NCI-H2107 (cell line): ENCODE data around the gene SHKBP1.
"Not testable (repeated sequence)": the region's sequence is repeated elsewhere in the genome, so short reads cannot be mapped to it uniquely, and the experiment has no call there.

Source experiments
- DNase-seq: peaks from one replicate; lab custom pipeline; 2025; lab: John Stamatoyannopoulos, UW

SHKBP1 gene, protein sequence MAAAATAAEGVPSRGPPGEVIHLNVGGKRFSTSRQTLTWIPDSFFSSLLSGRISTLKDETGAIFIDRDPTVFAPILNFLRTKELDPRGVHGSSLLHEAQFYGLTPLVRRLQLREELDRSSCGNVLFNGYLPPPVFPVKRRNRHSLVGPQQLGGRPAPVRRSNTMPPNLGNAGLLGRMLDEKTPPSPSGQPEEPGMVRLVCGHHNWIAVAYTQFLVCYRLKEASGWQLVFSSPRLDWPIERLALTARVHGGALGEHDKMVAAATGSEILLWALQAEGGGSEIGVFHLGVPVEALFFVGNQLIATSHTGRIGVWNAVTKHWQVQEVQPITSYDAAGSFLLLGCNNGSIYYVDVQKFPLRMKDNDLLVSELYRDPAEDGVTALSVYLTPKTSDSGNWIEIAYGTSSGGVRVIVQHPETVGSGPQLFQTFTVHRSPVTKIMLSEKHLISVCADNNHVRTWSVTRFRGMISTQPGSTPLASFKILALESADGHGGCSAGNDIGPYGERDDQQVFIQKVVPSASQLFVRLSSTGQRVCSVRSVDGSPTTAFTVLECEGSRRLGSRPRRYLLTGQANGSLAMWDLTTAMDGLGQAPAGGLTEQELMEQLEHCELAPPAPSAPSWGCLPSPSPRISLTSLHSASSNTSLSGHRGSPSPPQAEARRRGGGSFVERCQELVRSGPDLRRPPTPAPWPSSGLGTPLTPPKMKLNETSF

DNA sequence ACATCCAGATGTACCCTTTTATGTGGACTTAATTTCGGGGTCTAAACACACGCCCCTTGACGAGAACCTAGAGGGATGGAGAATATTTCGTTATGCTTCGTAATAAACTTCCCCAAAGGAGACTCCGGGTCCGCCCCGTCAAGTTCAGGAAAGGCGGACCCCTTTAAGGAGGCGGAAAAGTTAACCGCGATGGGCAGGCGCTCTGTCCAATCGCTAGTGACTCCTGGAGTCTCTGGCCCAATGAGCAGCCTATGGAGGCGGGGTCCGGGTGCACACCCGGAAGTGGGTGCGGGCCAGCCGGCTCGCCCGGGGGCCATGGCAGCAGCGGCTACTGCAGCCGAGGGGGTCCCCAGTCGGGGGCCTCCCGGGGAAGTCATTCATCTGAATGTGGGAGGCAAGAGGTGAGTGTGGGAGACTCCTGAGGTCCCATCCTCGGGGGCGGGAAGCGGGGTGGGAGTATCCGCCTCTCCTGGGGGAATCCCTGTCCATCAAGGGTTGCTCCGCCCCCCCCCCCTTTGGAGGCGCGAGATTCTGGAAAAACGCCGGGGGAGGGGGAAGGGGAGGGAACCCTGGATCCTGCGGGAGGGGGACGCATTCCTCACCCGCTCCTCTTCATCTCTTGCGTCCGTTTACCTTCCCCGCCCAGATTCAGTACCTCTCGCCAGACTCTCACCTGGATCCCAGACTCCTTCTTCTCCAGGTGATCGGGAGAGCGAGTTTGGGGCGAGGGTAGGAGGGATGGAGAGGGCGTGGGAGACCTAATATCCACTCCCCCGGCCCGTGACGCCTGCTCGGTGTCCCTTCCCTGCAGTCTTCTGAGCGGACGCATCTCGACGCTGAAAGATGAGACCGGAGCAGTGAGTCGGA is at the start of gene SHKBP1:
TSS of gene SHKBP1 (plus strand) at position 289 of the 867 bp plus-strand sequence. CDS start at position 316, 27 bp downstream.
- peak; percentile 82 for DNase-seq

DNA sequence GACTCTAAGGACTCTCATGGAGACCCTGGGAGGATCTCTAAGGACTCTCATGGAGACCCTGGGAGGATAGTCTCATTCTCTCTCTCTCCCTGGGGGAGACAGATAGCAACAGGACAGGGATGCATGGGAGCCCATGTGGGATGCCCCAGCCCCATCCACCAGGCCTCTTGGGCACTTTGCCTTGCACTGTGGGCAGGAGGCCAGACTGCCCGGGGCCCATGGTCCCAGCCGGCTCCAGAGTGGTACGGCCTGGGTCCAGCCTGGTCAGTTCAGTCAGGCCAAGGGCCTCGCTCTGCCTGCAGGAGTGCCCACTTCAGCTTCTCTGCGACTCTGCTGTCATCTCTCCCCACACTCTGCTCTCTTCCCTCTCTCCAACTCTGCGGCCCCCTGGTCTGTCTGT is 48.6 kb upstream of the SHKBP1 start:
- DNase-seq, result no peak

GRCh38 chr19:40528533-40529092 is 48.1 kb upstream of the SHKBP1 start:
- no peak for DNase-seq

DNA sequence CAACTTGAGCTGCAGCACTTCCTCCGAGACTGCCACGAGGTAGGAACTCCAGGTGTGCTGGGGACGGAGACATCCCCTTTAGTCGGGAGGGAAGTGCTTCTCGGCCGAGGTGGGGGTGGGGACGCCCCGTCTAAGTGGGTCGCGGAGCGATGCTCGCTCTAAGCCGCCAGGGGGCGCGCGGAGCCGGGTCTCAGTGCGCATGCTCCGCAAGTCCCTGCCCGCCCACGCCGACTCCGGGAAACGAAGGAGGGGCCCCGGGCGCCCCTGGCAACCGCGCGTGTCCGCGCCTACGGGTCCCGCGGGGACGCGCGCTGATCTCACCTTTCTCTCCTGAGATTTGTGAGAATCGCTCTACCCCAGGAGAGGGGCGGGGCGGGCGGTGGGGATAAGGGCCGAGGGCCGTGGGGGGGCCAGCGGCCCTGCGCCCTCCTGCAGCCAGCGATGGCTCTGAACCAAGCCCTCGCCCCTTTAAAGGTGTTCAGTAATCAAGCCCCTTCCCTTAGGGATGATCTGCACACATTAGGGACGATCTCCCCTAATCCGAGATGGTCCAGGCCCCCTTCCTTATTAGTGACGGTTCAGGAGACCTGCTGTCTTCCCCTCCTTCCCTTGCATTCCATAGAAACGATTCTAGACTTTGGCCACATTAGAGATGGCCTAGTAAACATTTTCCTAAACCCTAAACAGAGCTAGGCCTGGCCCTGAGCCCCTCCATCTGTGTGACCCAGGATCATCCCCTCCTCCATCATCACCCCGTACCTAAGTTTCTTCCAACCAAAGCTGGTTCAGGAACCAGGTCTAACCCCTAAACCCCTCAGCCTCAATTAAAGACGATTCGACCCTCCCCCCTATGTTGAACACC is 47.3 kb upstream of the SHKBP1 start:
- peak; percentile 92 for DNase-seq

DNA sequence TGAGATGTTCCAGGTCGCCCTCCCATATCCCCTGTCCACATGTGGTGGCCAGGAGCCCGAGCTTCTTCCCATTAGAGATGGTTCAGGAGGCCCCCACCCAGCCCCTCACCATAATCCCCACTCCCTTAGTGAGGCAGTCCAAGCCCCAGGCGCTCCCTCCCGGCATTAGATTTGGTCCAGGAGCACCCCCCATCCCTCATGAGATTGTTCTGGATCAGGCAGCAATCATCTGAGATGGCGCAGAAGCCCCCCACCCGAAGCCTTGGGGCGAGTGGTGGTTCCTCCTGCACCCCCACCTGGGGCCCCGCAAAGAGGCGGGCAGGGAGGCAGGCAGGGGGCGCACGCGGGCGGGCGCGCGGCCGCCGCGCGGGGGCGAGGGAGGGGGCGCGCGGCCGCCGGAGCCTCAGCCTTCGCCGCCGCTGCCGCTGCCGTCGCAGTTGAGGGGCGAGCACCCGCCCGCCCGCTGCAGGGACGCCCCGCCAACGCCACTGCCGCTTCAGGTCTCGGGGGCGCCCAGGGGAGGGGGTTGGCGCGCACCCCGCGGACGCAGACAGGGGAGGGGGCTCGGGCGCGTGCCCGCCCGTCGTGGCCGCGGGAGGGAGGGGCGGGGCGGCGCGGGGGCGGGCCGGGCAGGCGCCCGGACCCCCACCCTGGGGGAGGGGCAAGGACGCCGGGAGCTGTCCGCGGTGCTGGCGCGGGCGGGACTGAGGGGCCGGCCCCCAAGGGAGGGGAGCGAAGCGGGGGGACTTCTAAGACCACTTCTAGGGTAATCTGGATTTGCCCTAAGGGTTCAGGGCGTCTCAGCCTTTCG is 46.4 kb upstream of the SHKBP1 start:
- DNase-seq, result no peak

GRCh38 chr19:40533508-40533907 is 43.2 kb upstream of the SHKBP1 start:
- no peak for DNase-seq

DNA sequence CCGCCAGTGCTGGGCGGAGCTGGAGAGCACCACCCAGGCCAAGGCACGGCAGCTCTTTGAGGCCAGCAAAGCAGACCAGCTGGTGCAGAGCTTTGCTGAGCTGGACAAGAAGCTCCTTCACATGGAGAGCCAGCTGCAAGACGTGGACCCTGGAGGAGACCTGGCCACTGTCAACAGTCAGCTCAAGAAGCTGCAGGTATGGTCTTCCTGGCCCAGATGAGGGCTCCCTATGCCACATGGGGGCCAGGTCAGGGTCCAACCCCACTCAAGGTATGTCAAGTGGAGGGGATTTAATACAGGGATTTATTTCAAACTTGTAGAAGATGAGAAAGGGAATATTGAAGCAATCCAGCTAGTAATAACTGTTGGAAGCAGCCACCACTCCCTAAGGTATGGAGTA is 42.5 kb upstream of the SHKBP1 start:
- no peak for DNase-seq

DNA sequence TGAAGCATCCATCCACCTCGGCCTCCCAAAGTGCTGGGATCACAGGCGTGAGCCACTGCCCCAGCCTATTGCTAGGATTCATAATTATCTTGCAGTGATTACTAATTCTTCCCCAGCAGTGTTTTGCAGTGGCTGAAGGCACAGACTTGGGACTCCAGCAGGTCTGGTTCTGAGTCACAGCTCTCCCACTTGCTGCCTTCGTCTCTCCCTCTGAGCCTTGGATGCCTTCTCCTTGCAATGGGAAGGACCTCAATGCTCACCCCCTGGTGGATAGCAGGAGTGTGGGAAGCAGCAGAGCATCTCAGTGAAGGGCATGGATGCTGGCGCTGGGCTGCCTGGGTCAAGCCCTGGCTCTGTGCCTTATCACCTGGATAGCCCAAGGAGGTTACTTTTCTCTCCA is 37.6 kb upstream of the SHKBP1 start:
- DNase-seq, result no peak

- no peak for DNase-seq
Observed at GRCh38 chr19:40542202-40542859, 34.3 kb upstream of the SHKBP1 start.

GRCh38 chr19:40543029-40543597 is 33.6 kb upstream of the SHKBP1 start:
- no peak for DNase-seq

DNA sequence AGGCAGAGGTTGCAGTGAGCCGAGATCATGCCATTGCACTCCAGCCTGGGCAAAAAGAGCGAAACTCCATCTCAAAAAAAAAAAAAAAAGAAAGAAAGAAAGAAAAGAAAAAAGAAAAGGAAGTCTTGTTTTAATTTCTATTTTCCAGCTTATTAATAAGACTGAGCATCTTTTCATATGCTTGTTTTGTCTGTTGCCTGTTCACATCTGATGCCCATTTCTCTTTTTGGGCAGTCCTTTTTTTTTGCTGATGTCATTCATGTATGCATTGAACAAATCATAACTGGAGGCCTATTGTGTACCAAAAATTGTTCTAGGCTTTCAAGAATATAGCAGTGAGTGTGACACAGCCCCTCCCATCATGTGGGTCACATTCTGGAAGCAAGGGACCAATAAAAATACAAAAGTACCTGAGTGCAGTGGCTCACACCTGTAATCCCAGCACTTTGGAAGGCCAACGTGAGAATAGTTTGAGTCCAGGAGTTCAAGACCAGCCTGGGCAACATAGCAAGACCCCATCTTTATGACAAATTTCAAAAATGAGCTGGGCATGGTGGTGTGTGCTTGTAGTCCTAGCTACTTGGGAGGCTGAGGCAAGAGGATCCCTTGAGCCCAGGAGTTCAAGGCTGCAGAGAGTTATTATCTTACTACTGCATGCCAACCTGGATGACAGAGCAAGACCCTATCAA is 30.4 kb upstream of the SHKBP1 start:
- not testable (repeated sequence) for DNase-seq

DNA sequence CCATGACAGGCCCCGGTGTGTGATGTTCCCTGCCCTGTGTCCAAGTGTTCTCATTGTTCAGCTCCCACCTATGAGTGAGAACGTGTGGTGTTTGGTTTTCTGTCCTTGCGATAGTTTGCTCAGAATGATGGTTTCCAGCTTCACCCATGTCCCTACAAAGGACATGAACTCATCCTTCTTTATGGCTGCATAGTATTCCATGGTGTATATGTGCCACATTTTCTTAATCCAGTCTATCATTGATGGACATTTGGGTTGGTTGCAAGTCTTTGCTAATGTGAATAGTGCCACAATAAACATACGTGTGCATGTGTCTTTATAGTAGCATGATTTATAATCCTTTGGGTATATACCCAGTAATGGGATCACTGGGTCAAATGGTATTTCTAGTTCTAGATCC is 29.5 kb upstream of the SHKBP1 start:
- not testable (repeated sequence) for DNase-seq

DNA sequence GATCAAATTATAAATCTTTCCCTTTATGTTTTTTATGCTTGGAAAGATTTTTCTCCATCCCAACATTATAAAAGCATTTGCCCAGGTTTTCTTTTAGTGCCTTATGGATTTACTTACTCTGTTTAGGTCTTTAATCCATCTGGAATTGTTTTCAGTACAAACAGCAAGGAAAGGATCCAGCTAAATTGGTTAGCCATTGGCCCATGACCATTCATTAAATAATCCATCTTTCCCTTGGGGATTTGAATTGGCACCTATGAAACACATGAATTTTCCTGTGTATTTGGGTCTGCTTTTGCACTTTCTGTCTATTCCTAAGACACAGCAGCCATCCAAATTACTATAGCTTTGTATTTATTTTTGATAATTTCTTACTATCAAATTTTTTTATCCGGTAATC is 28.8 kb upstream of the SHKBP1 start:
- no peak for DNase-seq

DNA sequence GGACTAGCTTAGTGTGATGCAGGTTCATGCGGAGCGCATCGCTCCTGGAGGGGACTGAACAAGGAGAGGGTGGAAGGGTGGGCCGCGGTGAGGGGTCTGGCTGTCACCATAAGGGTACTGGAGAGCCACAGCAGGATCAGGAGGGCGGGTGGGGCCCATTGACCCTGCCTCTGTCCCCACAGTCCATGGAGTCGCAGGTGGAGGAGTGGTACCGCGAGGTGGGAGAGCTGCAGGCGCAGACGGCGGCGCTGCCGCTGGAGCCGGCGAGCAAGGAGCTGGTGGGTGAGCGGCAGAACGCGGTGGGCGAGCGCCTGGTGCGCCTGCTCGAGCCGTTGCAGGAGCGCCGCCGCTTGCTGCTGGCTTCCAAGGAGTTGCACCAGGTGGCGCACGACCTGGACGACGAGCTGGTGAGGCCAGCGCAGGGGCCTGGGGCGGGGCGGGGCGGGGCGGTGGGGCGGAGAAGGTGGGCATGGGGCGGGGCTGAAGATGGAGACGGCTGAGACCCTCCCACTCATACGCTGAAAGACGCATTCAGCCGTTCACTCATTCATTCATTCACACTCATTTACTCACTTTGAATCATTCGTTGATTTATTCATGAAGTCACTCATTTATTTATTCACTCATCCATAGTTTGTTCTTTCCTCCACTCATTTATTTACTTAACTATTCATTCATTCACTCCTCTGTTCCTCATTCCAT is 27.5 kb upstream of the SHKBP1 start:
- DNase-seq, result no peak

GRCh38 chr19:40550951-40551350 is 25.7 kb upstream of the SHKBP1 start:
- no peak for DNase-seq

GRCh38 chr19:40552848-40553247 is 23.8 kb upstream of the SHKBP1 start:
- no peak for DNase-seq

DNA sequence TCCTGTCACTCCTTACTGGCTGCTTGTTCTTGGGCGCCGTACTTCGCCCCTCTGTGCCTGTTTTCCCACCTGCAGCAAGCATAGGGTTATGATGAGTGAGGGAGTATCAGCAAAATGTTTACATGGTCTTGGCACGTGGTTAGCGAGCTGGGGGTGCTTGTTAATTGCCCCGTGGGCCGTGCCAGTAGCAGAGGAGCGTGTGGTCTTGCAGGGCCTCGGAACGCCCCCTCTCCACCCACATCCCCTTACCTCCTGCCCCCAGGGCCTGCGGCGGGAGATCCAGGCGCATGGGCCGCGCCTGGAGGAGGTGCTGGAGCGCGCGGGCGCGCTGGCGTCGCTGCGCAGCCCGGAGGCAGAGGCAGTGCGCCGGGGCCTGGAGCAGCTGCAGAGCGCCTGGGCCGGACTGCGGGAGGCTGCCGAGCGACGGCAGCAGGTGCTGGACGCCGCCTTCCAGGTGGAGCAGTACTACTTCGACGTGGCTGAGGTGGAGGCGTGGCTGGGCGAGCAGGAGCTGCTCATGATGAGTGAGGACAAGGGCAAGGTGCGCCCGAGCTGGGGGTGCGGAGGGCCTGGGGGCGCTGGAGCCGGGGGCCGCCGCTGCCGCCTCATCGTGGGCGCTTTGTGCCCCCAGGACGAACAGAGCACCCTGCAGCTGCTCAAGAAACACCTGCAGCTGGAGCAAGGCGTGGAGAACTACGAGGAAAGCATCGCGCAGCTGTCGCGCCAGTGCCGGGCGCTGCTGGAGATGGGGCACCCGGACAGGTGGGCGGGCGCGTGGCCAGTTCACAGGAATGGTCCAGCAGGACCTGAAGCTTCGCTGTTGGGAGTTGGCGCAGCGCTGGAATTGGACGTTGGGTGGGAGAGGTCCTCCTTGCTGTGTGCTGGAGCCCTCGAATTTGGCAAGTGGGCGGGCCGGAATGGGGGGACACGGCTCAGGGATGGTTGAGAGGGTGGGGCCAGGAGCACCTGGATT is 22.5 kb upstream of the SHKBP1 start:
- no peak for DNase-seq
